A673 (cell line): ENCODE data around the gene PIAS3.

ENCODE experiments used
- CTCF ChIP-seq: fragments of 300-800, 200-600 bp; sonication (generic); conservative IDR thresholded peaks from 2 replicates; pipeline ENCODE4 v1.5.1; 2017; ENCODE audit warnings: low read depth, mild to moderate bottlenecking, antibody characterized with exemption, low read length, moderate library complexity, mixed read lengths
- EZH2 ChIP-seq: fragments of 200-600 bp; sonication (generic); IDR thresholded peaks from 2 replicates; pipeline ENCODE4 v1.6.1; 2017; ENCODE audit warnings: borderline replicate concordance, low read depth, mild to moderate bottlenecking, mixed read lengths, antibody characterized with exemption, low read length; ENCODE audit not compliant: poor library complexity, severe bottlenecking

DNA sequence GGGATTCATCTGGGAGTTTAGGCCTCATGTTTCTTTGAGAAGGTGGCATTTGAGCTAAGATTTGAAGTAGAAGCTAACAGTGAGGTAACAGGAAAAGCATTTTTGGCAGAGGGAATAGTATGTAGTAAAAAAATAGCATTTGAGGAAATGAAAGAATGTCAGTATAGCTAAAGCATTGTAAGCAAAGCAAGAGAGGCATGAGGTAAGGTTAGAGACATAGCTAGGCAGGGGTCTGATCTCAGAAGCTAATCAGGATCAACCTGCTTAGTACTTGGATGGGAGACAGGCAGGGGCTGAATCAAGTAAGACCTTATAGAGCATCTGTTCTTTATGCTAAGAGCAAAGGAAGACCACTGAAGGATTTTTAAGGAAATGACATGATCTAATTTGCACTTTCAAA lies 30.9 kb downstream of the PIAS3 start:
- TF ChIP-seq CTCF (no peak), EZH2 (no peak)
